HG02840 (cell line): ENCODE data around the gene TPM2.
A peak's percentile ranks its signal among the peaks of the same experiment; 100 is the strongest.
"Not testable (repeated sequence)": the region's sequence is repeated elsewhere in the genome, so short reads cannot be mapped to it uniquely, and the experiment has no call there.

Source experiments
- ATAC-seq: cut with Tn5 transposase; IDR thresholded peaks from one replicate; pipeline ENCODE4 v1.9.1; 2021; ENCODE audit warnings: mild to moderate bottlenecking, moderate library complexity, moderate number of reproducible peaks; ENCODE audit not compliant: unreplicated experiment, low FRiP score

The TPM2 gene

GRCh38 chr9:35657546-35658136 is 32.1 kb downstream of the TPM2 start, which contains the start of gene RMRP:
Gene RMRP (minus strand): TSS chr9:35658019.
- peak; percentile 85 for ATAC-seq

DNA sequence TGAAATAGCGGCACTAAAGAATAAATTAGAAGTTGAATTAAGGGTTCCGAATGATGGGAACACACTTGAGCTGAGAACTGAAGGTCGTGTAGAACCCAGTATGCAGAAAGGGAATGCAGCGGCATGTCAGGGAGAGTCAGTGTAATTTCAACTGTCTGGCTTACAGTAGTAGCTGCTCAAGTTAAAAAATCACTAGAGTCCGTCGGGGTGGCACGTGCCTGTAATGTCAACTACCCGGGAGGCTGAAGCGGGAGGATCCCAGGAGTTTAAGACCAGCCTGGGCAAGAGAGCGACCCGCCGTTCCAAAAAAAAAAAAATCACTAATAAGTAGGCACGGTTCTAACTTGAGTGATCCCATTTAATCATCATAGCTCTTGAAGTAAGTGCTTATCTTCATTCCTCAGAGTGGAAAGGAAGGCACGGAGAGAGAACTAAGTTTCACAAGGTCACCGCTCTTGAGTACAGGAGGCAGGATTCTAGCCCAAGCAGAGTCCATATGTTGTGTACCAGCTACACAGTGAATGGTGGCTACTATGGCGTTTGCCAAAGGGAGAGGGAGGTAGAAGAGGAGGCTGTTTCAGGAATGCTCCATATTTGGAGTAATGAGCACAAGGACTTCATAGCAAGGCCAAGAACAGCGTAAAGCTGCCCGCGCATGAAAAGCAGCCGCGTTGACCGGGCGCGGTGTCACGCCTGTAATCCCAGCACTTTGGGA is 32.7 kb downstream of the TPM2 start:
- ATAC-seq: no peak

DNA sequence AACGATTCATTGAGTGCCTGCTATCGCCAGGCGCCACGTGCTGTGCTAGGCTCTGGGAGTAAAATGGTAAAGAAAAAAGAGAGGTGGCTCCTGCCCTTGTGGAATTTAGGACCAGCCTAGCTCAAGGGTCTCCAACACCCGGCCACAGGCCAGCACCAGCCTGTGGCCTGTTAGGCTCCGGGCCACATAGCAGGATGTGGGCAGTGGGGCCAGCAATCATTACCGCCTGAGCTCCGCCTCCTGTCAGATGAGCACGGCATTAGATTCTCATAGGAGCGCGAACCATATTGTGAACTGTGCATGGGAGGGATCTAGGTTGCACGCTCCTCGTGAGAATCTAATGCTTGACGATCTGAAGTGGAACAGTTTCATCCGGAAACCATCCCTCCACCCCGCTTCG is 33.4 kb downstream of the TPM2 start:
- ATAC-seq: no peak

GRCh38 chr9:35653611-35654010 is 36.1 kb downstream of the TPM2 start:
- no peak for ATAC-seq

- ATAC-seq: no peak
Measured at GRCh38 chr9:35652829-35653209, 36.9 kb downstream of the TPM2 start.

DNA sequence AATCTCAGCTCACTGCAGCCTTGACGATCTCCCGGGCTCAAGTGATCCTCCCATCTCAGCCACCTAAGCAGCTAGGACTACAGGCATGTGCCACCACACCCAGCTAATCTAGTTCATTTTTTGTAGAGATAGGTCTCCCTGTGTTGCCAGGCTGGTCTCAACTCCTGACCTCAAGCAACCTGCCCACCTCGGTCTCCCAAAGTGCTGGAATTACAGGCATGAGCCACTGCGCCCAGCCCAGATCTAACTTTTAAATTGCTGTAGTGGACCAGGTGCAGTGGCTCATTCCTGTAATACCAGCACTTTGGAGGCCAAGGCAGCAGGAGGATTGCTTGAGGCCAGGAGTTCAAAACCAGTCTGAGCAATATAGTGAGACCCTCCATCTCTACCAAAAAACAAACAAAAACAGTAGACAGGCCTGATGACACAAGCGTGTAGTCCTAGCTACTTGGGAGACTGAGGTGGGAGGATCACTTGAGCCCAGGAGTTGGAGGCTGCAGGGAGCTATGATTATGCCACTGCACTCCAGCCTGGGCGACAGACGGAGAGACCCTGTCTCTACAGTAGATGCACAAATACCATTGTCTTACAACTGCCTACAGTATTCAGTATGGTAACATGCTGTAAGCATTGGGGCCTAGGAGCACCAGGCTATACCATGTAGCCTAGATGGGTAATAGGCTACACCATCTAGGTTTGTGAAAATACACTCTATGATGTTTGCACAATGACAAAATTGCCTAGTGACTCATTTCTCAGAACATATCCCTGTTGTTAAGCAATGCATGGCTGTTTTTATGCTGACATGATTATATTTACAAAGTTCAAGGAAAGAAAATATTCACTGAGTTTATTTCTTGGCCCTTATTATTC is 37.5 kb downstream of the TPM2 start:
- no peak for ATAC-seq

DNA sequence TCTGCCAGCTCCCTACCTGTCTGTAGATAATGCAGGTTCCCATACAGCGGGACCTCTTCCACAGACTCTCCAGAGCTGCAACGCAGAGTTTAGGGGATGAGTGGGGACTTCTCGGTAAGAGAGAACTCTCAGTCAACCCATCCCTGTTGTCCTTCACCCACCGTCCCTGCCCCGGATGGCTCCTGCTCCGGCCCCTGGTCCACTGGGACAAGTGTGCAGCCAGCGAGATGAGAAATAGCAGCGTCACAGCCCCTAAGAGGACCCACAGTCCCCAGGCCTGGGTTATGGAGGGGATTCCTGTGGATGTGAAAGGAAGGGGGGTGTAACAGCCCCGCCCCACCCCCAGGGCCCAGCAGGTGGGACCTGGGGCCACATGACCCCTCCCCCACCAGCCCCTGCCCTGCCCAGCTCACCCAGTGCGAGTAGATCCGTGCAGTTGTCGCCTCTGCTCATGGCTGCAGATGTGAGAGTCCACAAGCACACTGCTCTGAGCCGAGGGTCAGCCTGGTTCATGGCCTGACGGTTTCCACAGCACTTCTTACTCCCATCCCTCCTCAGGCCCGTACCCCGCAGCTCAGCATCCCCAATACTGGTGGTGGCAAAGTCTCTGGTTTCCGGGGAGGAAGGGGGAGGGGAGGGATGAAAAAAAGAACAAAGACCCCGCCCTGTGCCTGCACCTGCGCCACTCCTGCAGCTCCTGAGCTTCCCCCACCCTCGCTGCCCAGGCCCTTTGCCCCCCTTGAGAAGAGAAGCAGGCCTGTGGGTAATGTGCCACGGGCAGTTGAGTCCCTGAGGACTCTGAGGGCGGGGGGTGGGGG is 39.2 kb downstream of the TPM2 start, which contains the start of gene SIT1:
Gene SIT1 (minus strand): TSS at position 591 of the 818 bp plus-strand sequence. CDS start 78 bp downstream, at position 513.
- ATAC-seq: no peak

GRCh38 chr9:35649431-35650340 is 40.0 kb downstream of the TPM2 start:
- no peak for ATAC-seq

DNA sequence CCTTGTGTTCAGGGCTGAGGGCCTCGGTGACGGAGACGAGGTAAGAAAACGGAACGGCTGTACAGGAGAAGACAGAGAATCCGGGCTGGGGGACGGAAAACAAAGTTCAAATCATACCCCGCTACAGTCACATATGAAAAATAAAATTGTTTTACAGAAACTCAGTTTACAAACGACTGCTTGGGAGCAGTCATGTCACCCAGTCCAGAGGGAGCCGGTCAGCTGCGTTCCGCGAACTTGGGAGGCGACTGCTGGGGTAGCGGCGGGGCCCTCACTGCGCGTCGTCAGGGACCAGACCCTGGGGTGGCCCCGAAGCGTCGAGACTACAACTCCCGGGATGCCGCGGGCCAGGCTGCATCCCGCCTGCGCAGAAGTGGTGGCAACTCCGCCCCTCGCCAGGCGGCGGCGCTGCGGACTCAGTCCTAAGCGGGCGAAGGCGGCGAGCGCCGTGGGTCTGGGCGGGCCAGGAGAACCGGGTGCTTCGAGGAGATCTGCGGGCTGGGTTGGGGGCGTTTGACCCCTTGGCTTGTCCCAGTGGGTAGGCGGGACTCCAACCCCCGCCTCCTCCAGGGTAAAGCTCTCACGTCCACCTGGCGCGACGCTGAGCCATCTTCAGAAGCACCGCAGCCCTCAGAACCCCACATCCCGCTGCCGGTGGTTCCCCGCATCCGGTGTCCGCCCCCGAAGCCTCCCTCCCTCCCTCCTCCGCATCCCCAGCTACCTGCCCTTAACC is 43.0 kb downstream of the TPM2 start:
- peak; percentile 72 for ATAC-seq

DNA sequence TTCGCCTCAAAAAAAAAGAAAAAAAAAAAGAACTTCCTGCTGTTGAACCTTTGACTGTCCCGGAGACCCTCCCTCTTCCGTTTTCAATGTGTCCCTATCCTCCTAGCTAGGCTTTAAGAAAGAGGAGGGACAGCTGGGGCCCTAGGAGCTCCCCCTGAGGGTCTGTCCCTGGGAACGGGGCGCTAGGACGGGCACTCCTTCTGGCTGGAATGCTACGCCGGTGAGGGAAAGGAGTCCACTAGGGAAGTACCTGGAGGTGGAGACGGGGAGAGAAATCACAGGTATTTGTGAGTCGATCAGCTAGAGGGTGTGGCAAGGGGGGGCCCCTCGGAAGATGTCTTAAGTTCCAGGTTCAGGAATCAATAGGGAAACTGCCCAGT is 43.6 kb downstream of the TPM2 start:
- no peak for ATAC-seq

DNA sequence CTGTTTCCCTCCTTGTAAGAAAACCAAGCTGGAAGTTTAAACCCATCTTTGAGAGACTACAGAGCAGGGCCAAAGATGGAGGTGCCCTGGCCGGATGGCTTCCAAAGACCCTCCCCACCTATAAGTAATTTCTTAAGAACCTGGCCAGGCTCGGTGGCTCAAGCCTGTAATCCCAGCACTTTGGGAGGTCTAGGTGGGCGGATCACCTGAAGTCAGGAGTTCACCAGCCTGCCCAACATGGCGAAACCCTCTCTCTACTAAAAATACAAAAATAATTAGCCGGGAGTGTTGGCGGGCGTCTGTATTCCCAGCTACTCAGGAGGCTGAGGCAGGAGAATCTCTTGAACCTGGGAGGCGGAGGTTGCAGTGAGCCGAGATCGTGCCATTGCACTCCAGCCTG is 44.0 kb downstream of the TPM2 start:
- ATAC-seq: not testable (repeated sequence)

GRCh38 chr9:35643046-35643445 is 46.7 kb downstream of the TPM2 start:
- no peak for ATAC-seq

DNA sequence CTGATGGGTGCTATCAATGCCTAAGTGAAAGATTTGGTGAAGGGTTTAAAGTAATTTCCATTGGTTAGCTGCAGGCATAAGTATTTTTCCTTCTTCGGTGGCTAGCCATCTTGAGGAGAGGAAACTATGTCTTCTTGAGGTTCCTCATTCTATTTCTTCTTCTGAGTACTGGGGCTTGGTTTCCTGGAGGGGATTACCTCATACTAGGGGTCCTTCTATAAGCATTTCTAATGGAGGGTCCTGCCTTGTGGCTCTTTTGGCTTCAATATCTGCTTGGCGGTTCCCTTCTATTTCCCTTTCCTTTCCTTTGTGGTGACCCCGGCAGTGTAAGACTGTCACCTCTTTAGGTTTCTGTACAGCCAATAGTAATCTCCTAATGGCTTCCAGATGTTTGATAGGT is 48.2 kb downstream of the TPM2 start:
- ATAC-seq: not testable (repeated sequence)

GRCh38 chr9:35640431-35640830 is 49.3 kb downstream of the TPM2 start:
- ATAC-seq: not testable (repeated sequence)

GRCh38 chr9:35639631-35640030 is 50.1 kb downstream of the TPM2 start:
- ATAC-seq: no peak

GRCh38 chr9:35639225-35639624 is 50.5 kb downstream of the TPM2 start:
- not testable (repeated sequence) for ATAC-seq

DNA sequence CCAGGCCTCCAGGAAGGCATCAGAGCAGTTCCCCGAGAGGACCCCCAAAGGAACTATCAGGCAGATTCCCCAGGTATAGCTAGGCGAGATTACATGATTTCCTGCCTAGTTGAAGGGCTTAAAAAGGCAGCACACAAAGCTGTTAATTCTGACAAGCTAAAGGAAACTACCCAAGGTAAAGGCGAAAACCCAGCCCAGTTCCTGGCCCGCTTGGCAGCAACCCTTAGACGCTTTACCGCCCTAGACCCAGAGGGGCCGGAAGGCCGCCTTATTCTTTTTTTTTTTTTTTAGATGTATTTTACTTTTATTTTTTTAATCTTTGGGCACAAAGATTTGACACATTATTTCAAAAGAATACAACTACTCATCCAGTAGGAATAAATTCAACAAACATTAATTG is 51.0 kb downstream of the TPM2 start:
- not testable (repeated sequence) for ATAC-seq

GRCh38 chr9:35637427-35637955 is 52.2 kb downstream of the TPM2 start:
- not testable (repeated sequence) for ATAC-seq
